ENCODE data around the gene ANKRD39. TPM values are rescaled to one million over a fixed set of nuclear protein-coding genes. Genes with fewer than 3 reads are reported as not detected.
A peak's percentile ranks its signal among the peaks of the same experiment; 100 is the strongest.

Gene ANKRD39
- total RNA-seq, 4 donors from 2014 or later, result 13.3 to 20.4 (median 17.1) TPM

DNA sequence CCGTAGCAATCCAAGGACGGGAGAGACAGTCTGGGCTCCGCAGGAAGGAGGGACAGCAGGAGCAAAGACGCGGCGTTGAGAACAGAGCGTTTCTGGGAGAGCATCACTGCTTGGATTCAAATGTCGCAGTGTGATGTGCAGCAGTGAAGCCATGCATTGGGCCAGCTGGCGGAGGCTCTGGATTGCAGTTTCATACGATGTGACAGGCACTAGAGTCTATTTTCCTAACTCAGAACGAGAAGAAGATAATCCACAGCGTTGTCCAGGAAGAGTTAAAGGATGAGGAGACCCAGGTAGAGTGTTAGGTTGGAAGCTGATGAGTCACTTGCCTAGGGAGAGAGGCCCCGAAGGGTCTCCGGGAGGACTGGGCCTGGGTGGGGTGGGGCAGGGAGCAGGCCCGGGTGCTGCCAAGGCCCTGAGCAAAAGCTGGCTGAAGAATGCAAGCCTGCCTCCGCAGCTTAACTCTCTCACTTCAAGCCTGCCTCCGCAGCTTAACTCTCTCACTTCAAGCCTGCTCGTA is 29.7 kb upstream of the ANKRD39 start:
- H3K4me3 ChIP-seq, result peak overlapping the region; percentile 15 to 39

DNA sequence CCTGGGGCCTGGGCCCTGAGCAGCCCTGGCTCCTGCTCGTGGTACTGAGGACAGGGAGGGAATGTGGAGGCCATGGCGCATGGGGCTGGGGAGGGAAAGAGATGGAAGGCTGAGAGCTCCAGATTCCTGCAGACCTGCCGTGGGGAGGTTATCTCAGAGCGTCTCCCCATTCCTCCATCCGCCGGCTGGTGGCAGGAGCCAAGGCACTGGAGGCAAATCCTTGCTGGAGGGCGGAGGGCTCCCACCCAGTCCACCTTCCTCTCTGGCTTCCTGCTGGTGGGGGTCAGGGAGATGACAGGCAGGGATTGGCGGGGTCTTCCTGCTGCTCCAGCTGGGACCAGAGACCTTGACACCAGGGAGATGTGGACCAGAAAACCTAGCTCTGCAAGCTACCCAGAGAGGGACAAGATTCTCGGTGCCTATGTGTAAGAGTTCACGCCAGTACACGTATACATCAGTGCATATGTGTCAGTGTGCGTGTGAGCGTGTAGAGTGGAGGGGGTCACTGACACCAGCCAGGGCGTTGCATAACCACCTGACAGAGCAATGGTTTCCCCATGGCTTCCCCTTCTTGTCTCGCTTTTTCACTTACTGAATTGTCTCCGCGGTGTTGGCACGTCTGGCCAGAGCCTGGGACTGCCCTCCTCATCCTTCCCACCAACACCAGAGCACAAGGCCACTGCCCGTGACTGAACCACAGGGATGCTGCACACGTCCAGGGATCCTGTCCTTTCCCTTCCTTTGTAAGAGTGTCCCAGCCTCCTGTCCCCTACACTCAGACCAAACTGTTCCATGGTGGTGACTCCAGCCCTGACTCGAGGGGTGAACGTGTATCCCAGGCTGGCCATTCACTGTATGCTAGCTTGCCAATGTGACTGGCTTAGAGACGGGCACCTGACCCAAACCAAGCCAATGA is 27.9 kb upstream of the ANKRD39 start:
- Histone ChIP-seq H3K27ac (peak overlapping the region in 3 of 4 donors; percentile 80 to 84 (median 83)), H3K9me3 (no peaks in the 10 kb centered on the region), H3K27me3 (no peaks in the 10 kb centered on the region), H3K4me3 (no peak overlapping the region), H3K36me3 (no peaks in the 10 kb centered on the region), H3K4me1 (peaks cover 4 to 60% (median 26%) of the 10 kb centered on the region in 3 donors)
- WGBS, 2 donors (ENCODE audit: low coverage in 1 of 2), result 100% methylated on average over 4 of the region's 23 CpGs; no CpG with 5 or more reads in 1 of the 2 donors
- TF ChIP-seq POLR2AphosphoS5 (IDR thresholded peaks at IDR 0.05), result no peak
- TF ChIP-seq EP300 (IDR thresholded peaks at IDR 0.05), result no peak
- TF ChIP-seq POLR2A (IDR thresholded peaks at IDR 0.05), result no peak
- TF ChIP-seq, protein P1, sequence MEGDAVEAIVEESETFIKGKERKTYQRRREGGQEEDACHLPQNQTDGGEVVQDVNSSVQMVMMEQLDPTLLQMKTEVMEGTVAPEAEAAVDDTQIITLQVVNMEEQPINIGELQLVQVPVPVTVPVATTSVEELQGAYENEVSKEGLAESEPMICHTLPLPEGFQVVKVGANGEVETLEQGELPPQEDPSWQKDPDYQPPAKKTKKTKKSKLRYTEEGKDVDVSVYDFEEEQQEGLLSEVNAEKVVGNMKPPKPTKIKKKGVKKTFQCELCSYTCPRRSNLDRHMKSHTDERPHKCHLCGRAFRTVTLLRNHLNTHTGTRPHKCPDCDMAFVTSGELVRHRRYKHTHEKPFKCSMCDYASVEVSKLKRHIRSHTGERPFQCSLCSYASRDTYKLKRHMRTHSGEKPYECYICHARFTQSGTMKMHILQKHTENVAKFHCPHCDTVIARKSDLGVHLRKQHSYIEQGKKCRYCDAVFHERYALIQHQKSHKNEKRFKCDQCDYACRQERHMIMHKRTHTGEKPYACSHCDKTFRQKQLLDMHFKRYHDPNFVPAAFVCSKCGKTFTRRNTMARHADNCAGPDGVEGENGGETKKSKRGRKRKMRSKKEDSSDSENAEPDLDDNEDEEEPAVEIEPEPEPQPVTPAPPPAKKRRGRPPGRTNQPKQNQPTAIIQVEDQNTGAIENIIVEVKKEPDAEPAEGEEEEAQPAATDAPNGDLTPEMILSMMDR (IDR thresholded peaks at IDR 0.05), result no peak
- ATAC-seq, result no peak

More for the DNA sequence above, 29.7 kb upstream of the ANKRD39 start:
- ATAC-seq, result peak; percentile 75
- H3K36me3 ChIP-seq, result no peaks in the 10 kb centered on the region
- H3K27ac ChIP-seq, result peak overlapping the region; percentile 80 to 85 (median 84)
- peaks cover 9 to 79% (median 34%) of the 10 kb centered on the region in 3 donors for H3K4me1 ChIP-seq
- WGBS, 2 donors (ENCODE audit: low coverage in 1 of 2), result 24% methylated on average over 6 to 13 of the region's 18 CpGs
- no peaks in the 10 kb centered on the region for H3K27me3 ChIP-seq
- TF ChIP-seq EP300 (IDR thresholded peaks at IDR 0.05), result no peak
- no peak for TF ChIP-seq POLR2A (IDR thresholded peaks at IDR 0.05)
- TF ChIP-seq POLR2AphosphoS5 (IDR thresholded peaks at IDR 0.05), result peak; percentile 42
- TF ChIP-seq, protein P1 (IDR thresholded peaks at IDR 0.05), result no peak
- no peaks in the 10 kb centered on the region for H3K9me3 ChIP-seq

DNA sequence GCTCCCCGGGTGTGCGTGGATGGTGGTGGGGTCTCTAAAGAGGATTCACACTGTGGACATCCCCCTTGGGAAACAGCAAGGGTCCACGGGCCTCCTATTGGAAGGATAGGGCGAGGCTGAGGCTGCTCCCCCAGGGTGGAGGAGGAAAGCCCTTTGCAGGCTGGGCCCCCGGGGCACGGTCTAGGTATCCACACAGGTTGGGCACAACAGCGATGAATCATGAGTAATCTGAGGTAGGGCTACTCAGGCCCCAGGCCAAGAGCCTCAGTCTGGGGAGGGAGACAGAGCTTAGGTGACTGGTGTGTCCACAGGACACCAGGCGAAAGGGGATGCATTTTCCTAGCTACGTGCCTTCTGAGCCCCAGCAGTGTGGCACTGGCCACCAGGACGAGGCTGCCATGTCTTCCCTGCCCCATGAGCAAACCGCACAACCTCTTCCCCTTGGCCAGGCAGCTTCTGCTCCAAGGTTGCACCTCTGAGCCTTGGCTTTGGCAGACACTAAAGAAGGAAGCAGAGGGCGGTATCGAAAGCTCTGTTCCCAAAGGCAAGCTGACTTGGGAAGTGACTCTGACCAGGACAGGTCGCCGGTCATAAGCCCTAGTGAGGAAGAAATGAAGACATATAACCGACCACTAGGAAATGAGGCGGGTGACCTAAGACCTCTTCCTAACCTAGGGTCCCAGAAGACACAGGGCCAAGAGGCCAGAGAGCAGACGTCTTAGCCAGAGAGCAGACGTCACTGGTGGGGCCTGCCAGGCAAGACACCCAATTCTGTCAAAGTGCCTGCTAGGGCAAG is 26.7 kb upstream of the ANKRD39 start:
- 75% methylated on average over 8 of the region's 19 CpGs; no CpG with 5 or more reads in 1 of the 2 donors for WGBS, 2 donors (ENCODE audit: low coverage in 1 of 2)
- Histone ChIP-seq H3K9me3 (no peaks in the 10 kb centered on the region), H3K4me3 (no peak overlapping the region), H3K27me3 (no peaks in the 10 kb centered on the region), H3K36me3 (no peaks in the 10 kb centered on the region), H3K27ac (no peak overlapping the region), H3K4me1 (peaks cover 4 to 48% (median 26%) of the 10 kb centered on the region in 3 donors)
- ATAC-seq, result no peak
- no peak for TF ChIP-seq POLR2A (IDR thresholded peaks at IDR 0.05)
- no peak for TF ChIP-seq EP300 (IDR thresholded peaks at IDR 0.05)
- TF ChIP-seq POLR2AphosphoS5 (IDR thresholded peaks at IDR 0.05), result no peak
- TF ChIP-seq, protein P1 (IDR thresholded peaks at IDR 0.05), result no peak

DNA sequence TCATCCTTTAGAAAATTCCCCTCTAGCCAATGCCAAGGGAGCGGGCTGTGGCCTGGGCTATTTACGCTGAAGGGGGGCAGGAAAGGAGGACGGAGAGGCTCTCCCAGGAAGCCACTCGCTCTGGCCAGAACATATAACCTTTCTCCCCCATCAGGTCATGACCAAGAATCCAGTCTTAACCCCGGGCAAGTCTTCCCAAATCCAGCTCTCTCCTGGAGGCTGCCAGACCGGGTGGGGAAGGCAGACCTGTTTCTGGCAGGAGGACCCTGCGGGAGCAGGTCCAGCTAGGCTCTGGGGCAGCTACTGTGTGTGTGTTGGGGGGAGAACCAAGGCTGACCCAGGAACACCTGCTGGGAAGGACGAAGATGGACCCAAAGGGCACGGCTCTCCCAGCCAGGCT is 25.5 kb upstream of the ANKRD39 start:
- WGBS, 2 donors (ENCODE audit: low coverage in 1 of 2), result no CpG with 5 or more reads among the region's 9 CpGs
- no peak overlapping the region for H3K27ac ChIP-seq
- H3K27me3 ChIP-seq, result no peaks in the 10 kb centered on the region
- no peaks in the 10 kb centered on the region for H3K36me3 ChIP-seq
- no peak for ATAC-seq
- no peaks in the 10 kb centered on the region for H3K9me3 ChIP-seq
- H3K4me1 ChIP-seq, result peaks cover 2 to 36% (median 18%) of the 10 kb centered on the region in 3 donors
- TF ChIP-seq POLR2A (IDR thresholded peaks at IDR 0.05), result no peak
- TF ChIP-seq, protein P1 (IDR thresholded peaks at IDR 0.05), result no peak
- TF ChIP-seq EP300 (IDR thresholded peaks at IDR 0.05), result no peak
- no peak for TF ChIP-seq POLR2AphosphoS5 (IDR thresholded peaks at IDR 0.05)
- no peak overlapping the region for H3K4me3 ChIP-seq

All from gastroesophageal sphincter (tissue), 4 donors.